PC-3 (cell line): ENCODE measurements around the gene CHKB. TPM values are rescaled to one million over a fixed set of nuclear protein-coding genes. Genes with fewer than 3 reads are reported as not detected.
A peak's percentile ranks its signal among the peaks of the same experiment; 100 is the strongest.
"Not testable (repeated sequence)": the region's sequence is repeated elsewhere in the genome, so short reads cannot be mapped to it uniquely, and the experiment has no call there.

Experiments used
- ATAC-seq: fragments of 200-7000 bp; cut with Tn5 transposase; 2 replicates; pipeline ENCODE4 v1.9.1; 2020; ENCODE audit warnings: mild to moderate bottlenecking, moderate library complexity
- BruUV-seq: library from RNA; stranded (reverse); fragments of 400-500 nt; replicated peaks from 2 replicates; lab custom pipeline; 2021; lab: Mats Ljungman, UMichigan
- CTCF ChIA-PET: fragments of 300-600 bp; sonication (Branson Sonifier 250); formaldehyde crosslinking; loops from one replicate; lab custom pipeline; 2022; ENCODE audit warnings: antibody characterized with exemption; lab: Charles Lee
- POLR2A ChIA-PET: fragments of 300-600 bp; sonication (Branson Sonifier 250); formaldehyde crosslinking; loops from one replicate; lab custom pipeline; 2022; ENCODE audit warnings: antibody characterized with exemption; ENCODE audit not compliant: unreplicated experiment; lab: Charles Lee
- DNase-seq: peaks from one replicate; pipeline ENCODE4 v3.0.0-alpha.2; 2015
- H2AFZ ChIP-seq: fragments of 300-600 bp; sonication (generic); 2 replicates; pipeline ENCODE4 v1.6.0; 2016; ENCODE audit warnings: antibody characterized with exemption, low read length
- H3F3A ChIP-seq: fragments of 300-600 bp; sonication (generic); one replicate; pipeline ENCODE4 v1.6.0; 2017; ENCODE audit warnings: antibody characterized with exemption, low read length, control low read depth, mild to moderate bottlenecking; ENCODE audit not compliant: unreplicated experiment
- H3K27ac ChIP-seq: fragments of 300-600 bp; sonication (generic); 2 replicates; pipeline ENCODE4 v1.5.1; 2016; ENCODE audit warnings: mild to moderate bottlenecking, low read length
- H3K27me3 ChIP-seq: fragments of 300-600 bp; sonication (generic); 2 replicates; pipeline ENCODE4 v1.6.1; 2016; ENCODE audit warnings: low read length, mixed read lengths
- H3K36me3 ChIP-seq: fragments of 300-600 bp; sonication (generic); 2 replicates; pipeline ENCODE4 v1.6.1; 2016; ENCODE audit warnings: low read depth, mixed run types, low read length, mixed read lengths
- H3K4me1 ChIP-seq: fragments of 300-600 bp; sonication (generic); 2 replicates; pipeline ENCODE4 v1.5.1; 2016; ENCODE audit warnings: low read length; ENCODE audit not compliant: insufficient read depth
- H3K4me2 ChIP-seq: fragments of 300-600 bp; sonication (generic); 2 replicates; pipeline ENCODE4 v1.6.0; 2016; ENCODE audit warnings: low read length
- H3K4me3 ChIP-seq: fragments of 300-600 bp; sonication (generic); 2 replicates; pipeline ENCODE4 v1.5.1; 2016; ENCODE audit warnings: mild to moderate bottlenecking, low read length, mixed read lengths
- H3K79me2 ChIP-seq: fragments of 300-600 bp; sonication (generic); 2 replicates; pipeline ENCODE4 v1.6.1; 2017; ENCODE audit warnings: low read length, mixed read lengths
- H3K9ac ChIP-seq: fragments of 300-600 bp; sonication (generic); 2 replicates; pipeline ENCODE4 v1.6.0; 2016; ENCODE audit warnings: mild to moderate bottlenecking, low read length
- H3K9me2 ChIP-seq: fragments of 300-600 bp; sonication (generic); replicated peaks from 2 replicates; pipeline ENCODE4 v1.6.1; 2016; ENCODE audit warnings: mixed run types, low read length, mixed read lengths
- H3K9me3 ChIP-seq: fragments of 300-600 bp; sonication (generic); 2 replicates; pipeline ENCODE4 v1.6.1; 2016; ENCODE audit warnings: low read length, mixed read lengths
- H4K20me1 ChIP-seq: fragments of 300-600 bp; sonication (generic); 2 replicates; pipeline ENCODE4 v1.6.1; 2016; ENCODE audit warnings: low read length, mixed read lengths
- CTCF ChIP-seq: fragments of 300-600 bp; sonication (generic); conservative IDR thresholded peaks from 2 replicates; pipeline ENCODE4 v1.5.1; 2017; ENCODE audit warnings: antibody characterized with exemption, low read depth, mild to moderate bottlenecking, low read length
- EZH2 ChIP-seq: fragments of 300-600 bp; sonication (generic); IDR thresholded peaks from one replicate; pipeline ENCODE4 v1.6.1; 2017; ENCODE audit warnings: antibody characterized with exemption, mild to moderate bottlenecking, low read length; ENCODE audit not compliant: unreplicated experiment
- EZH2phosphoT487 ChIP-seq: fragments of 300-600 bp; sonication (generic); IDR thresholded peaks from 2 replicates; pipeline ENCODE4 v1.6.1; 2018; ENCODE audit warnings: mild to moderate bottlenecking, antibody characterized with exemption, low read length, borderline replicate concordance
- intact Hi-C: fragments of 100-400 bp; cut with micrococcal nuclease; formaldehyde crosslinking; loops from 2 replicates; pipeline ENCODE4 v1.9.0; 2023
- total RNA-seq: library from RNA; depleted of rRNA; stranded (reverse); fragments of >200 nt; gene quantifications from 2 replicates; pipeline ENCODE4 v1.2.3, GENCODE V29; 2014

Gene CHKB
- total RNA-seq, 1 experiment from 2014 or later = 31.5 TPM

DNA sequence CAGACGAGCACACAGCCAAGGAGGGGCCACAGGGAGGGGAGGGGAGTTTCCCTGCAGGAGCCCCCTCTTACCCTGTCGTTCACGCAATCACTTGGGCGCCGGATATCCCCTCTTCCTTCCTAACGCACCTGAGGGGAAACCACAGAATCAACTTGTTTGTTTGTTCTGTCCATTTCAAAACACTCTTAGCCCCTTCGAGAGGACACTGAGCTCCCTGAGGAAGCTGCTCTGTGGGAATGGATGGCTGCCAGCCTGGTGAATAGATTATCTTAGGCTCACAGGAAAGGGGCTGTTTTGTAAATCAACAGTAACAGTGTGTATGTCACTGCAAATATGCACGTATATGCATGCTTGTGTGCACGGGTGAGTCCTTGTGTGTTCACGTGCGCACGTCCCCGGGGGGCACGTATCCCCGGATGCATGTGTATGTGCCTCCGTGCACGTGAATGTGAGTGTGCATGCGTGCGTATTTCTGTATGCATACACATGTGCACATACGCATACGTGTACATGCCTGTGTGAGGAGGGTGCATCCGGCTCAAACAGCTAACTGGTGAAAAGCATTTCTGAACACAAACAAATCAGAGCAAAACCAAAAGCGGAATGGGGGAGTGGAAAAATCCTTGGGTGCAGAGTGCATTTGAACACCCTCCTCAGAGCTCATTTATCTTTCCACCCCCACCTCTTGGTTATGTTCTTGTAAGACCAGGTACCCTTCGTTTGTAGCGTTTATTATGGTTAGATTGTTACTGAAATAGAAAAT lies 38.1 kb upstream of the CHKB start:
- DNase-seq = peak; percentile 16
- Histone ChIP-seq H3K36me3 (no peaks in the 10 kb centered on the region), H3K9me3 (no peaks in the 10 kb centered on the region), H3K27me3 (no peaks in the 10 kb centered on the region), H3K79me2 (no peaks in the 10 kb centered on the region), H3K27ac (no peak overlapping the region), H2AFZ (peak overlapping the region; percentile 57), H3F3A (no peaks in the 10 kb centered on the region), H3K4me1 (peaks cover 15% of the 10 kb centered on the region; the same call in 1 of the 2 replicates), H3K9ac (no peak overlapping the region), H3K4me2 (peak overlapping the region; percentile 98), H3K4me3 (peak overlapping the region; percentile 75), H4K20me1 (no peaks in the 10 kb centered on the region), H3K9me2 (no peaks in the 10 kb centered on the region)
- TF ChIP-seq CTCF = peak; percentile 66; the same call in 1 of the 2 replicates
- TF ChIP-seq EZH2phosphoT487 = no peak
- ChIA-PET CTCF (interaction anchor here (0.6 to 1.8 kb wide), 8 partner anchors 21 to 221 kb away, joined by 3 to 16 read pairs (median 3); partner anchors contain the start of genes MAPK8IP2, SCO2 and SYCE3), POLR2A (no interaction called here)
- BruUV-seq = no TSS peak
- ATAC-seq = peak; percentile 69
- intact Hi-C loops = loop anchor here (1.0 to 5.0 kb wide), 3 partner anchors 44 to 93 kb away; partner anchors contain the start of gene SCO2

DNA sequence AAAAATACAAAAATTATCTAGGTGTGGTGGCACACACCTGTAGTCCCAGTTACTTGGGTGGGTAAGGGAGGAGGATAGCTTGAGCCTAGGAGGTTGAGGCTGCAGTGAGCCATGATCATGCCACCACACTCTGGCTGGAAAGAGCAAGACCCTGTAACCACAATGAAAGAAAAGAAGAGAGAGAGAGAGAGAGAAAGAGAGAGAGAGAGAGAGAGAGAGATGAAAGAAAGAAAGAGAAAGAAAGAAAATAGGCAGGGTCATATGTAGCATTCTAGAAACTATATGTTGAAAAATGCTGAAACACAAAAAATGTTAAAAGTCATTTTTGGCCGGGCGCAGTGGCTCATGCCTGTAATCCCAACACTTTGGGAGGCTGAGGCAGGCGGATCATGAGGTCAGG lies 31.6 kb upstream of the CHKB start:
- H3K4me2 ChIP-seq, H3K79me2 ChIP-seq, H3K9me3 ChIP-seq, intact Hi-C loops, H2AFZ ChIP-seq, CTCF ChIA-PET, H3K27ac ChIP-seq, ATAC-seq, H3K9me2 ChIP-seq, H3K9ac ChIP-seq, H3K4me1 ChIP-seq, H4K20me1 ChIP-seq, H3K27me3 ChIP-seq, DNase-seq, H3F3A ChIP-seq, BruUV-seq, POLR2A ChIA-PET, H3K4me3 ChIP-seq, H3K36me3 ChIP-seq: not testable (repeated sequence)

DNA sequence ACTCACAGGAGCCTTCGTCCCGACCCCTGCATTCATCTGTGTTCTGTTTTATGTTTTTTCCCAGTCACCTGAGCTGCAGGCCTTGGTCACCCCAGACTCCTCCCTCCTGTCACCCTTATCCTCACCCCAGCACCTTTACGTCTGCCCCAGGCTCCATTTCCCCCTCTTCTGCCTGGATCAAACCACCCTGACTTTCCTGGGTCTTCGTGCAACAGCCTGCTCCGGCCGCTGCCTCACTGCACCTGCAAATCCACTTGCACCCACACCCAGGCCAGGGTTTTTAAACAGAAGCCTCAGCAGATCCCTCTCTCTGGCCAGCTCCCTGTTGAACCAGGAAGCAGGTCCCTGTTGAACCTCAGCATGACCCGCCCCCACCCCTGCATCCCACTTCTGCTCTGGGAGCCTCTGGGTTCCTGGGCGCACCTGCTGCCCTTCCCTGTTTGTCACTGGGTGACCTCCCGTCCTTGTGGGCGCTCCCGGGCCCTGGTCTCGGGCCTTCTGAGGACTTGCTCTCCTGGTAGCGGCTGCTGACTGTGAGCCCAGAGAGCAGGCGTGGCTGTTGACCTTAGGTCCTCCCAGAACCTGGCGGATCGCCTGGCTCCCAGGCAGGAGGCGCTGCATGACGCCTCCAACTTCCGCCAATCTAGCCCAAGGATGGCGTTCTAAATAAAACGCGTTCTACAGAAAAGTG lies 30.8 kb upstream of the CHKB start:
- DNase-seq = peak; percentile 60
- Histone ChIP-seq H3K27ac (no peak overlapping the region), H3K79me2 (no peaks in the 10 kb centered on the region), H3K9me3 (no peaks in the 10 kb centered on the region), H3K4me2 (0 out of 2 replicates have a peak overlapping the region, but pooled peaks have one; percentile 10), H3K27me3 (no peaks in the 10 kb centered on the region), H3K4me3 (no peak overlapping the region), H3F3A (no peaks in the 10 kb centered on the region), H4K20me1 (no peaks in the 10 kb centered on the region), H3K9ac (no peak overlapping the region), H3K36me3 (no peaks in the 10 kb centered on the region), H3K4me1 (no peaks in the 10 kb centered on the region), H3K9me2 (no peaks in the 10 kb centered on the region), H2AFZ (peak overlapping the region; percentile 43; the same call in 1 of the 2 replicates)
- intact Hi-C loops = no loop called here
- CTCF ChIA-PET = no interaction called here
- POLR2A ChIA-PET = no interaction called here
- ATAC-seq = peak; percentile 90
- TF ChIP-seq CTCF (peak; percentile 47; the same call in 1 of the 2 replicates), EZH2 (no peak), EZH2phosphoT487 (no peak)
- BruUV-seq = no TSS peak
